GM20000 (cell line): ENCODE data around the gene NKX6-2.

Experiments
- DNase-seq: peaks from one replicate; pipeline ENCODE4 v3.0.0; 2012; ENCODE audit warnings: low spot score
- CTCF ChIP-seq: IDR thresholded peaks from 2 replicates; pipeline ENCODE4 v1.5.1; 2012; ENCODE audit warnings: mild to moderate bottlenecking, control low read depth; ENCODE audit errors: extremely low read depth, missing control alignments

Gene NKX6-2

GRCh38 chr10:132735341-132735775 is 50.6 kb downstream of the NKX6-2 start:
- no peak for DNase-seq
- no peak for TF ChIP-seq CTCF

GRCh38 chr10:132733926-132734325 is 52.0 kb downstream of the NKX6-2 start:
- TF ChIP-seq CTCF, result no peak
- DNase-seq, result no peak
